HepG2 (cell line): ENCODE measurements around the gene TBX18. TPM values are rescaled to one million over a fixed set of nuclear protein-coding genes. Genes with fewer than 3 reads are reported as not detected.

ENCODE experiments used
- ATAC-seq: fragments of 200-7000 bp; cut with Tn5 transposase; 3 replicates; pipeline ENCODE4 v1.9.1; 2020; ENCODE audit warnings: mild to moderate bottlenecking, moderate library complexity
- BruUV-seq: library from RNA; stranded (reverse); fragments of 400-500 nt; replicated peaks from 2 replicates; lab custom pipeline; 2021; lab: Mats Ljungman, UMichigan
- CTCF ChIA-PET: fragments of 300-600 bp; formaldehyde crosslinking; extraction: SDS; loops from one replicate; lab custom pipeline; 2021; ENCODE audit warnings: low total read pairs, inconsistent platforms, low intra/inter-chr PET ratio; lab: Yijun Ruan, JAX
- POLR2A ChIA-PET: fragments of 350-600 bp; sonication (Branson Sonifier 250); formaldehyde crosslinking; loops from one replicate; lab custom pipeline; 2020; ENCODE audit warnings: antibody characterized with exemption, inconsistent platforms; lab: Yijun Ruan, JAX
- DNase-seq: peaks from one replicate; pipeline ENCODE4 v3.0.0-alpha.2; 2015; ENCODE audit warnings: low spot score
- FAIRE-seq: peaks from 3 replicates; lab custom pipeline; 2011; peaks lifted over from hg19 to GRCh38; lab: Jason Lieb, UNC
- H2AFZ ChIP-seq: one replicate; pipeline ENCODE4 v1.6.1; 2011; ENCODE audit warnings: low read length, inconsistent platforms
- H3K27ac ChIP-seq: fragments of 300-600 bp; 3 replicates; pipeline ENCODE4 v1.8.0; 2011; ENCODE audit warnings: mixed run types, mild to moderate bottlenecking, mixed read lengths, low read length, inconsistent platforms; ENCODE audit not compliant: insufficient read depth; ENCODE audit errors: extremely low read length
- H3K27me3 ChIP-seq, 2 experiments: fragments of 200-600 bp in 1 of 2; 2 replicates in 1 of 2; 3 replicates in 1 of 2; pipeline versions ENCODE4 v1.6.0 to v1.8.0; 2011; ENCODE audit warnings: low read length in 2 of 2, mild to moderate bottlenecking in 2 of 2, moderate library complexity in 2 of 2, inconsistent platforms in 1 of 2; ENCODE audit not compliant: insufficient read depth in 2 of 2, control insufficient read depth in 1 of 2
- H3K36me3 ChIP-seq, 2 experiments: fragments of 200-600 bp in 1 of 2; replicated peaks in 1 of 2; 2 replicates in 1 of 2; 3 replicates in 1 of 2; pipeline versions ENCODE4 v1.5.1 to v1.8.0; 2011; ENCODE audit warnings: low read length in 2 of 2, inconsistent platforms in 1 of 2; ENCODE audit not compliant: insufficient read depth in 2 of 2, control insufficient read depth in 1 of 2
- H3K4me1 ChIP-seq: 2 replicates; pipeline ENCODE4 v1.5.1; 2012; ENCODE audit warnings: low read length, inconsistent platforms; ENCODE audit not compliant: insufficient read depth
- H3K4me2 ChIP-seq: 2 replicates; pipeline ENCODE4 v1.6.0; 2011; ENCODE audit warnings: low read depth, low read length, inconsistent platforms
- H3K4me3 ChIP-seq, 3 experiments: fragments of 200-600 bp in 1 of 3; sonication (generic), shearing (Covaris generic) in 1 of 3; replicated peaks in 1 of 3; 2 replicates each; pipeline ENCODE4 v1.5.1; 2011 to 2016; ENCODE audit warnings: low read length in 3 of 3, inconsistent platforms in 2 of 3, low read depth in 2 of 3, mild to moderate bottlenecking in 2 of 3, control low read depth in 1 of 3, mixed read lengths in 1 of 3; ENCODE audit not compliant: insufficient read depth in 1 of 3
- H3K79me2 ChIP-seq: one replicate; pipeline ENCODE4 v1.6.1; 2011; ENCODE audit warnings: low read length, inconsistent platforms; ENCODE audit not compliant: insufficient read depth
- H3K9ac ChIP-seq: 2 replicates; pipeline ENCODE4 v1.6.0; 2011; ENCODE audit warnings: mild to moderate bottlenecking, low read depth, low read length, inconsistent platforms; ENCODE audit not compliant: insufficient read depth
- H3K9me3 ChIP-seq: 2 replicates; pipeline ENCODE4 v1.5.1; 2012; ENCODE audit warnings: mild to moderate bottlenecking, low read length
- H4K20me1 ChIP-seq: 2 replicates; pipeline ENCODE4 v1.6.0; 2011; ENCODE audit warnings: inconsistent platforms, mild to moderate bottlenecking, low read length, moderate library complexity; ENCODE audit not compliant: insufficient read depth
- ATF7 ChIP-seq, 2 experiments: fragments of 450-650 bp in 1 of 2; sonication (generic) in 1 of 2; formaldehyde crosslinking in 1 of 2; IDR thresholded peaks; 2 replicates each; pipeline versions ENCODE4 v1.4.0 to v1.6.1; 2016 to 2020; ENCODE audit warnings: antibody characterized with exemption in 1 of 2, mild to moderate bottlenecking in 1 of 2, missing genetic modification reagents in 1 of 2
- ELF3 ChIP-seq: IDR thresholded peaks from 2 replicates; pipeline ENCODE4 v1.6.1; 2016; ENCODE audit warnings: missing genetic modification reagents, missing compliant biosample characterization
- ELF4 ChIP-seq: sonication (generic); formaldehyde crosslinking; IDR thresholded peaks from 2 replicates; pipeline ENCODE4 v1.5.0; 2020; ENCODE audit warnings: missing genetic modification reagents, mild to moderate bottlenecking, moderate library complexity, borderline replicate concordance
- FOXA3 ChIP-seq: IDR thresholded peaks from 2 replicates; pipeline ENCODE4 v1.6.1; 2016; ENCODE audit warnings: missing genetic modification reagents, missing compliant biosample characterization
- MTA3 ChIP-seq: sonication (generic); formaldehyde crosslinking; IDR thresholded peaks from 2 replicates; pipeline ENCODE4 v1.4.0; 2020; ENCODE audit warnings: missing genetic modification reagents
- MXI1 ChIP-seq: IDR thresholded peaks from 3 replicates; pipeline ENCODE4 v1.6.1; 2012; ENCODE audit warnings: low read depth, low read length, inconsistent platforms, borderline replicate concordance
- SMARCC2 ChIP-seq: fragments of 450-650 bp; IDR thresholded peaks from 2 replicates; pipeline ENCODE4 v1.6.1; 2017; ENCODE audit warnings: antibody characterized with exemption, mild to moderate bottlenecking
- SUZ12 ChIP-seq: fragments of 150-350 bp; IDR thresholded peaks from 2 replicates; pipeline ENCODE4 v1.6.1; 2014; ENCODE audit warnings: low read depth, low read length
- ZKSCAN8 ChIP-seq: IDR thresholded peaks from 2 replicates; pipeline ENCODE4 v1.6.1; 2016; ENCODE audit warnings: borderline replicate concordance, missing genetic modification reagents, missing compliant biosample characterization
- ZNF33B ChIP-seq: sonication (generic); formaldehyde crosslinking; IDR thresholded peaks from 2 replicates; pipeline ENCODE4 v1.5.1; 2020; ENCODE audit warnings: mild to moderate bottlenecking, missing genetic modification reagents
- ZNF510 ChIP-seq: sonication (generic); formaldehyde crosslinking; IDR thresholded peaks from 2 replicates; pipeline ENCODE4 v1.4.0; 2020; ENCODE audit warnings: low read depth, mild to moderate bottlenecking, missing genetic modification reagents
- ZNF558 ChIP-seq: sonication (generic); formaldehyde crosslinking; IDR thresholded peaks from 2 replicates; pipeline ENCODE4 v1.9.0; 2022; ENCODE audit warnings: mild to moderate bottlenecking, missing genetic modification reagents, borderline replicate concordance
- ZNF569 ChIP-seq: sonication (generic); formaldehyde crosslinking; IDR thresholded peaks from 2 replicates; pipeline ENCODE4 v1.5.0; 2020; ENCODE audit warnings: mild to moderate bottlenecking, missing genetic modification reagents, moderate library complexity, borderline replicate concordance
- WGBS: methylation state at CpG from one replicate; pipeline ENCODE4 v1.1.6; 2017; ENCODE audit warnings: low lambda C conversion rate; 5-methylcytosine and 5-hydroxymethylcytosine counted together
- in situ Hi-C: cut with HindIII; loops from 2 replicates; pipeline ENCODE4 v1.10.0; 2017; ENCODE audit warnings: low pct_unique_long_range_greater_than_20kb; ENCODE audit not compliant: extremely low pct_ligation_motif_present
- intact Hi-C: fragments of 100-400 bp; cut with micrococcal nuclease; formaldehyde crosslinking; loops from one replicate; pipeline ENCODE4 v1.10.0; 2022; ENCODE audit not compliant: unreplicated experiment
- polyA plus RNA-seq, 8 experiments: library from polyadenylated mRNA; depleted of rRNA in 3 of 8; stranded (reverse) in 7 of 8; unstranded in 1 of 8; fragments of >200 nt; fragmentation: Illumina TruSeq in 4 of 8; extraction: Trizol in 4 of 8; gene quantifications; 2 replicates each; pipeline versions ENCODE4 v1.2.1 to v1.2.3, GENCODE V29; 2011 to 2016; ENCODE audit warnings: low read depth in 4 of 8, missing spikeins in 1 of 8, mixed read lengths in 1 of 8; ENCODE audit not compliant: insufficient read depth in 1 of 8
- total RNA-seq, 5 experiments: library from RNA; depleted of rRNA; stranded (reverse); fragments of >200 nt; fragmentation: Illumina TruSeq; extraction: Trizol; gene quantifications; 2 replicates each; pipeline ENCODE4 v1.2.3, GENCODE V29; 2016; ENCODE audit warnings: low read depth in 1 of 5
- TF ChIP-seq, protein P1 (sequence below): sonication (generic); formaldehyde crosslinking; IDR thresholded peaks from 2 replicates; pipeline ENCODE4 v1.4.0; 2020; ENCODE audit warnings: low read depth, missing genetic modification reagents
- TF ChIP-seq, protein P2 (sequence below): sonication (generic); formaldehyde crosslinking; IDR thresholded peaks from 2 replicates; pipeline ENCODE4 v1.8.0; 2022; ENCODE audit warnings: mild to moderate bottlenecking, missing genetic modification reagents, moderate library complexity
- TF ChIP-seq, protein P3 (sequence below): IDR thresholded peaks from 2 replicates; pipeline ENCODE4 v1.6.1; 2016; ENCODE audit warnings: missing biosample characterization, missing genetic modification reagents, low read depth
- TF ChIP-seq, protein P4 (sequence below): sonication (generic); formaldehyde crosslinking; IDR thresholded peaks from 2 replicates; pipeline ENCODE4 v1.8.1; 2023; ENCODE audit warnings: mild to moderate bottlenecking, missing genetic modification reagents
- TF ChIP-seq, protein P5 (sequence below): sonication (generic); formaldehyde crosslinking; IDR thresholded peaks from 2 replicates; pipeline ENCODE4 v1.4.0; 2020; ENCODE audit warnings: missing genetic modification reagents

Gene TBX18
- total and polyA plus RNA-seq, 2 of the 13 experiments (the other 11 are each of a cell fraction or from before 2014, with no cell fraction given), result not detected

DNA sequence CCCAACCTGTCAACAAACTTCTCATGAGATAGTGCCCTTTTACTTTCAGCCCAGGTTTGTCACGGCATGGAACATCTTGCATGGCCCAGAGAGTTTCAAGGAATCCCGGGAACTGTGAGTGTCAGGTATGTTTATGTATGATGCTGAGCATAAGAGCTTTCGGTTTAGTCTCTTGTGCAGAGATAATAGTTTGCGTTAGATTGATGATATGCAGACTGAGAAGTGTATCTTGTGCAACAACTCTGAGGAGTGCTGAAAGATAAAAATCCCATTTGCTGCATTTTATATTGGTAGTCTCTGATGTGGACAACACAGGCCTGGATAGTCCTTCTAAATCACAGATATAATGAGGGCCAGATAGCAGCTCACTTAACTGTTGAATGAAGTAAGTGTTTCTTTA lies 99.0 kb downstream of the TBX18 start:
- WGBS, result 0% methylated on average over 4 of the region's 4 CpGs
- ATAC-seq (no peak), FAIRE-seq (no peak), DNase-seq (no peak)
- H2AFZ ChIP-seq, result no peak overlapping the region
- no peaks in the 10 kb centered on the region for H3K79me2 ChIP-seq
- CTCF ChIA-PET, result no interaction called here
- no TSS peak for BruUV-seq
- no peak overlapping the region for H3K4me3 ChIP-seq
- H3K27me3 ChIP-seq, result no peaks in the 10 kb centered on the region
- H3K9me3 ChIP-seq, result no peaks in the 10 kb centered on the region
- POLR2A ChIA-PET, result no interaction called here
- H4K20me1 ChIP-seq, result no peaks in the 10 kb centered on the region
- no peak overlapping the region for H3K4me2 ChIP-seq
- no peak overlapping the region for H3K27ac ChIP-seq
- H3K9ac ChIP-seq, result no peak overlapping the region
- no peaks in the 10 kb centered on the region for H3K4me1 ChIP-seq
- intact Hi-C loops (no loop called here), in situ Hi-C loops (no loop called here)
- H3K36me3 ChIP-seq, result no peaks in the 10 kb centered on the region
- TF ChIP-seq MTA3 (CRISPR knock-in tag) (no peak), FOXA3 (CRISPR knock-in tag) (no peak), ZNF33B (CRISPR knock-in tag) (no peak), ZKSCAN8 (no peak), SMARCC2 (no peak), ZNF569 (CRISPR knock-in tag) (no peak), MXI1 (no peak), ZNF558 (CRISPR knock-in tag) (no peak), ATF7 (IDR thresholded peaks at IDR 0.05) (no peak), ATF7 (CRISPR knock-in tag; IDR thresholded peaks at IDR 0.05) (no peak), ZNF510 (CRISPR knock-in tag) (no peak), SUZ12 (no peak), ELF4 (CRISPR knock-in tag) (no peak), ELF3 (no peak)
- TF ChIP-seq, protein P1, sequence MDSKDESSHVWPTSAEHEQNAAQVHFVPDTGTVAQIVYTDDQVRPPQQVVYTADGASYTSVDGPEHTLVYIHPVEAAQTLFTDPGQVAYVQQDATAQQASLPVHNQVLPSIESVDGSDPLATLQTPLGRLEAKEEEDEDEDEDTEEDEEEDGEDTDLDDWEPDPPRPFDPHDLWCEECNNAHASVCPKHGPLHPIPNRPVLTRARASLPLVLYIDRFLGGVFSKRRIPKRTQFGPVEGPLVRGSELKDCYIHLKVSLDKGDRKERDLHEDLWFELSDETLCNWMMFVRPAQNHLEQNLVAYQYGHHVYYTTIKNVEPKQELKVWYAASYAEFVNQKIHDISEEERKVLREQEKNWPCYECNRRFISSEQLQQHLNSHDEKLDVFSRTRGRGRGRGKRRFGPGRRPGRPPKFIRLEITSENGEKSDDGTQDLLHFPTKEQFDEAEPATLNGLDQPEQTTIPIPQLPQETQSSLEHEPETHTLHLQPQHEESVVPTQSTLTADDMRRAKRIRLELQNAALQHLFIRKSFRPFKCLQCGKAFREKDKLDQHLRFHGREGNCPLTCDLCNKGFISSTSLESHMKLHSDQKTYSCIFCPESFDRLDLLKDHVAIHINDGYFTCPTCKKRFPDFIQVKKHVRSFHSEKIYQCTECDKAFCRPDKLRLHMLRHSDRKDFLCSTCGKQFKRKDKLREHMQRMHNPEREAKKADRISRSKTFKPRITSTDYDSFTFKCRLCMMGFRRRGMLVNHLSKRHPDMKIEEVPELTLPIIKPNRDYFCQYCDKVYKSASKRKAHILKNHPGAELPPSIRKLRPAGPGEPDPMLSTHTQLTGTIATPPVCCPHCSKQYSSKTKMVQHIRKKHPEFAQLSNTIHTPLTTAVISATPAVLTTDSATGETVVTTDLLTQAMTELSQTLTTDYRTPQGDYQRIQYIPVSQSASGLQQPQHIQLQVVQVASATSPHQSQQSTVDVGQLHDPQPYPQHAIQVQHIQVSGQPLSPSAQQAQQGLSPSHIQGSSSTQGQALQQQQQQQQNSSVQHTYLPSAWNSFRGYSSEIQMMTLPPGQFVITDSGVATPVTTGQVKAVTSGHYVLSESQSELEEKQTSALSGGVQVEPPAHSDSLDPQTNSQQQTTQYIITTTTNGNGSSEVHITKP (CRISPR knock-in tag), result no peak
- TF ChIP-seq, protein P2, sequence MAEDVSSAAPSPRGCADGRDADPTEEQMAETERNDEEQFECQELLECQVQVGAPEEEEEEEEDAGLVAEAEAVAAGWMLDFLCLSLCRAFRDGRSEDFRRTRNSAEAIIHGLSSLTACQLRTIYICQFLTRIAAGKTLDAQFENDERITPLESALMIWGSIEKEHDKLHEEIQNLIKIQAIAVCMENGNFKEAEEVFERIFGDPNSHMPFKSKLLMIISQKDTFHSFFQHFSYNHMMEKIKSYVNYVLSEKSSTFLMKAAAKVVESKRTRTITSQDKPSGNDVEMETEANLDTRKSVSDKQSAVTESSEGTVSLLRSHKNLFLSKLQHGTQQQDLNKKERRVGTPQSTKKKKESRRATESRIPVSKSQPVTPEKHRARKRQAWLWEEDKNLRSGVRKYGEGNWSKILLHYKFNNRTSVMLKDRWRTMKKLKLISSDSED (CRISPR knock-in tag), result no peak
- TF ChIP-seq, protein P3, sequence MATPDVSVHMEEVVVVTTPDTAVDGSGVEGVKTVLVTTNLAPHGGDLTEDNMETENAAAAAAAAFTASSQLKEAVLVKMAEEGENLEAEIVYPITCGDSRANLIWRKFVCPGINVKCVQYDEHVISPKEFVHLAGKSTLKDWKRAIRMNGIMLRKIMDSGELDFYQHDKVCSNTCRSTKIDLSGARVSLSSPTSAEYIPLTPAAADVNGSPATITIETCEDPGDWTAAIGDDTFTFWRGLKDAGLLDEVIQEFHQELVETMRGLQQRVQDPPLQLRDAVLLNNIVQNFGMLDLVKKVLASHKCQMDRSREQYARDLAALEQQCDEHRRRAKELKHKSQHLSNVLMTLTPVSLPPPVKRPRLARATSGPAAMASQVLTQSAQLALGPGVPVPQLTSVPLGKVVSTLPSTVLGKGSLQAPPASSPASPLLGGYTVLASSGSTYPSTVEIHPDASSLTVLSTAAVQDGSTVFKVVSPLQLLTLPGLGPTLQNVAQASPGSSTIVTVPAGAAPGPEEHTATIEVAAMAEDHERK (CRISPR knock-in tag), result no peak
- TF ChIP-seq, protein P4, sequence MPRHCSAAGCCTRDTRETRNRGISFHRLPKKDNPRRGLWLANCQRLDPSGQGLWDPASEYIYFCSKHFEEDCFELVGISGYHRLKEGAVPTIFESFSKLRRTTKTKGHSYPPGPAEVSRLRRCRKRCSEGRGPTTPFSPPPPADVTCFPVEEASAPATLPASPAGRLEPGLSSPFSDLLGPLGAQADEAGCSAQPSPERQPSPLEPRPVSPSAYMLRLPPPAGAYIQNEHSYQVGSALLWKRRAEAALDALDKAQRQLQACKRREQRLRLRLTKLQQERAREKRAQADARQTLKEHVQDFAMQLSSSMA (CRISPR knock-in tag), result no peak
- TF ChIP-seq, protein P5, sequence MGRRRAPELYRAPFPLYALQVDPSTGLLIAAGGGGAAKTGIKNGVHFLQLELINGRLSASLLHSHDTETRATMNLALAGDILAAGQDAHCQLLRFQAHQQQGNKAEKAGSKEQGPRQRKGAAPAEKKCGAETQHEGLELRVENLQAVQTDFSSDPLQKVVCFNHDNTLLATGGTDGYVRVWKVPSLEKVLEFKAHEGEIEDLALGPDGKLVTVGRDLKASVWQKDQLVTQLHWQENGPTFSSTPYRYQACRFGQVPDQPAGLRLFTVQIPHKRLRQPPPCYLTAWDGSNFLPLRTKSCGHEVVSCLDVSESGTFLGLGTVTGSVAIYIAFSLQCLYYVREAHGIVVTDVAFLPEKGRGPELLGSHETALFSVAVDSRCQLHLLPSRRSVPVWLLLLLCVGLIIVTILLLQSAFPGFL (CRISPR knock-in tag), result no peak
